DOHH2 (cell line): ENCODE results near the gene TM2D3.

ENCODE experiments used
- EZH2phosphoT487 ChIP-seq: fragments of 200-600 bp; sonication (generic); IDR thresholded peaks from 2 replicates; pipeline ENCODE4 v1.6.1; 2017; ENCODE audit warnings: borderline replicate concordance, mild to moderate bottlenecking, antibody characterized with exemption, low read length, moderate library complexity, mixed read lengths
- TF ChIP-seq, protein P1 (sequence below): fragments of 200-600 bp; sonication (generic); IDR thresholded peaks from one replicate; pipeline ENCODE4 v1.5.1; 2014; ENCODE audit warnings: antibody characterized with exemption, mild to moderate bottlenecking, low read depth, low read length; ENCODE audit not compliant: poor library complexity, severe bottlenecking

DNA sequence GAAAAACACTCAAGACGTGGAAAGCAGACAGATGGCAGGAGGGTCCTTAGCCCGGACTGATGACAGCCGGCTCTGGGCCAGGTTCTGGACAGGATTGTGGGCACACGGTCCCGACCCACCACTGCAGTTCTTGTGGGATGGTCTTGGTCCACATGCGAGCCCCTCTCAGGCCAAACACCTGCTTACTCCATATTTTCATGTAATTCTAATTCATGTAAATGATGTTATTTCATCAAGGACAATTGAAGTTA, 32.6 kb downstream of the TM2D3 start:
- TF ChIP-seq, protein P1, sequence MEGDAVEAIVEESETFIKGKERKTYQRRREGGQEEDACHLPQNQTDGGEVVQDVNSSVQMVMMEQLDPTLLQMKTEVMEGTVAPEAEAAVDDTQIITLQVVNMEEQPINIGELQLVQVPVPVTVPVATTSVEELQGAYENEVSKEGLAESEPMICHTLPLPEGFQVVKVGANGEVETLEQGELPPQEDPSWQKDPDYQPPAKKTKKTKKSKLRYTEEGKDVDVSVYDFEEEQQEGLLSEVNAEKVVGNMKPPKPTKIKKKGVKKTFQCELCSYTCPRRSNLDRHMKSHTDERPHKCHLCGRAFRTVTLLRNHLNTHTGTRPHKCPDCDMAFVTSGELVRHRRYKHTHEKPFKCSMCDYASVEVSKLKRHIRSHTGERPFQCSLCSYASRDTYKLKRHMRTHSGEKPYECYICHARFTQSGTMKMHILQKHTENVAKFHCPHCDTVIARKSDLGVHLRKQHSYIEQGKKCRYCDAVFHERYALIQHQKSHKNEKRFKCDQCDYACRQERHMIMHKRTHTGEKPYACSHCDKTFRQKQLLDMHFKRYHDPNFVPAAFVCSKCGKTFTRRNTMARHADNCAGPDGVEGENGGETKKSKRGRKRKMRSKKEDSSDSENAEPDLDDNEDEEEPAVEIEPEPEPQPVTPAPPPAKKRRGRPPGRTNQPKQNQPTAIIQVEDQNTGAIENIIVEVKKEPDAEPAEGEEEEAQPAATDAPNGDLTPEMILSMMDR: no peak
- TF ChIP-seq EZH2phosphoT487: no peak
